A673 (cell line): ENCODE measurements around the gene PCSK1N. TPM values are rescaled to one million over a fixed set of nuclear protein-coding genes. Genes with fewer than 3 reads are reported as not detected.

Experiments used
- BruUV-seq: library from RNA; stranded (reverse); fragments of 400-500 nt; replicated peaks from 2 replicates; lab custom pipeline; 2021; lab: Mats Ljungman, UMichigan
- CTCF ChIA-PET: fragments of 300-600 bp; sonication (Branson Sonifier 250); formaldehyde crosslinking; loops from one replicate; lab custom pipeline; 2022; ENCODE audit warnings: antibody characterized with exemption; lab: Charles Lee
- POLR2A ChIA-PET: fragments of 300-600 bp; sonication (Branson Sonifier 250); formaldehyde crosslinking; loops from one replicate; lab custom pipeline; 2022; ENCODE audit warnings: antibody characterized with exemption; ENCODE audit not compliant: low non-redundant PET; lab: Charles Lee
- DNase-seq: peaks from one replicate; pipeline ENCODE4 v3.0.0-alpha.2; 2015; ENCODE audit warnings: low spot score
- H3K27ac ChIP-seq: fragments of 200-600 bp; sonication (generic); 2 replicates; pipeline ENCODE4 v1.5.1; 2016; ENCODE audit warnings: mixed run types, low read depth, mild to moderate bottlenecking, mixed read lengths, antibody characterized with exemption, low read length; ENCODE audit not compliant: poor library complexity, severe bottlenecking
- H3K27me3 ChIP-seq: fragments of 200-600 bp; sonication (generic); replicated peaks from 2 replicates; pipeline ENCODE4 v1.6.1; 2017; ENCODE audit warnings: mixed run types, low read depth, mild to moderate bottlenecking, mixed read lengths, antibody characterized with exemption, low read length; ENCODE audit not compliant: insufficient read depth, poor library complexity
- H3K36me3 ChIP-seq: fragments of 200-600 bp; sonication (generic); 2 replicates; pipeline ENCODE4 v1.6.1; 2016; ENCODE audit warnings: mixed run types, mild to moderate bottlenecking, mixed read lengths, antibody characterized with exemption, low read length; ENCODE audit not compliant: insufficient read depth, poor library complexity, severe bottlenecking
- H3K4me1 ChIP-seq: fragments of 200-600 bp; sonication (generic); 2 replicates; pipeline ENCODE4 v1.6.1; 2017; ENCODE audit warnings: mixed run types, mild to moderate bottlenecking, mixed read lengths, antibody characterized with exemption, low read length; ENCODE audit not compliant: insufficient read depth, poor library complexity, severe bottlenecking
- H3K4me3 ChIP-seq: fragments of 200-600 bp; sonication (generic); 2 replicates; pipeline ENCODE4 v1.5.1; 2016; ENCODE audit warnings: low read depth, mixed run types, mild to moderate bottlenecking, mixed read lengths, low read length; ENCODE audit not compliant: poor library complexity, severe bottlenecking
- H3K9me3 ChIP-seq: fragments of 200-600 bp; sonication (generic); 2 replicates; pipeline ENCODE4 v1.6.1; 2016; ENCODE audit warnings: mixed run types, low read depth, mild to moderate bottlenecking, mixed read lengths, antibody characterized with exemption, low read length; ENCODE audit not compliant: poor library complexity, severe bottlenecking
- CTCF ChIP-seq: fragments of 300-800, 200-600 bp; sonication (generic); conservative IDR thresholded peaks from 2 replicates; pipeline ENCODE4 v1.5.1; 2017; ENCODE audit warnings: low read depth, mild to moderate bottlenecking, antibody characterized with exemption, low read length, moderate library complexity, mixed read lengths
- EZH2 ChIP-seq: fragments of 200-600 bp; sonication (generic); IDR thresholded peaks from 2 replicates; pipeline ENCODE4 v1.6.1; 2017; ENCODE audit warnings: borderline replicate concordance, low read depth, mild to moderate bottlenecking, mixed read lengths, antibody characterized with exemption, low read length; ENCODE audit not compliant: poor library complexity, severe bottlenecking
- intact Hi-C: fragments of 100-400 bp; cut with micrococcal nuclease; formaldehyde crosslinking; loops from one replicate; pipeline ENCODE4 v1.10.0; 2022; ENCODE audit not compliant: unreplicated experiment
- total RNA-seq: library from RNA; stranded (reverse); gene quantifications from 2 replicates; pipeline ENCODE4 v1.2.3, GENCODE V29; 2021

Gene PCSK1N
- total RNA-seq, 1 experiment from 2014 or later = 16.9 TPM

- H3K9me3 ChIP-seq = no peaks in the 10 kb centered on the region
- CTCF ChIA-PET = no interaction called here
- BruUV-seq = no TSS peak
- no peaks in the 10 kb centered on the region for H3K4me1 ChIP-seq
- H3K27me3 ChIP-seq = no peaks in the 10 kb centered on the region
- no peak overlapping the region for H3K4me3 ChIP-seq
- DNase-seq = no peak
- H3K27ac ChIP-seq = no peak overlapping the region
- POLR2A ChIA-PET = no interaction called here
- TF ChIP-seq CTCF (no peak), EZH2 (no peak)
- H3K36me3 ChIP-seq = no peaks in the 10 kb centered on the region
- intact Hi-C loops = no loop called here
These were observed 17.4 kb upstream of the PCSK1N start for GRCh38 chrX:48852857-48853256.

GRCh38 chrX:48848847-48849246, 13.4 kb upstream of the PCSK1N start:
- ChIA-PET CTCF (no interaction called here), POLR2A (no interaction called here)
- Histone ChIP-seq H3K9me3 (no peaks in the 10 kb centered on the region), H3K4me3 (no peak overlapping the region), H3K36me3 (no peaks in the 10 kb centered on the region), H3K4me1 (no peaks in the 10 kb centered on the region), H3K27me3 (no peaks in the 10 kb centered on the region), H3K27ac (no peak overlapping the region)
- no peak for TF ChIP-seq CTCF
- TF ChIP-seq EZH2 = no peak
- no peak for DNase-seq
- intact Hi-C loops = no loop called here
- no TSS peak for BruUV-seq

- Histone ChIP-seq H3K4me3 (no peak overlapping the region), H3K9me3 (no peaks in the 10 kb centered on the region), H3K36me3 (no peaks in the 10 kb centered on the region), H3K27me3 (no peaks in the 10 kb centered on the region), H3K27ac (no peak overlapping the region), H3K4me1 (no peaks in the 10 kb centered on the region)
- no peak for TF ChIP-seq EZH2
- no peak for TF ChIP-seq CTCF
- ChIA-PET CTCF (no interaction called here), POLR2A (no interaction called here)
- BruUV-seq = no TSS peak
- intact Hi-C loops = no loop called here
- no peak for DNase-seq
These were observed 4.3 kb upstream of the PCSK1N start for GRCh38 chrX:48839686-48840085.
